ENCODE results near the gene FIG4.
"Not testable (repeated sequence)": the region's sequence is repeated elsewhere in the genome, so short reads cannot be mapped to it uniquely, and the experiment has no call there.

The FIG4 gene

GRCh38 chr6:109690737-109691621 lies at the start of gene FIG4, which contains the start of gene AK9:
TSS of gene FIG4 (plus strand) at chr6:109691296. CDS start at chr6:109691436, 140 bp downstream.
TSS of gene AK9 (minus strand) at chr6:109691202. CDS start at chr6:109675745, 15,457 bp downstream.
- DNase-seq: peak; percentile 74

GRCh38 chr6:109644131-109644530 lies 47.0 kb upstream of the FIG4 start:
- DNase-seq: no peak

- no peak for DNase-seq
These were observed 37.8 kb upstream of the FIG4 start for GRCh38 chr6:109653264-109653663.

GRCh38 chr6:109655761-109656262 lies 35.3 kb upstream of the FIG4 start:
- DNase-seq: no peak

- DNase-seq: no peak
These were observed 30.4 kb upstream of the FIG4 start for GRCh38 chr6:109660526-109661320.

- no peak for DNase-seq
These were observed 28.9 kb upstream of the FIG4 start for GRCh38 chr6:109662192-109662591.

- no peak for DNase-seq
These were observed 21.3 kb upstream of the FIG4 start for GRCh38 chr6:109669811-109670210.

GRCh38 chr6:109671733-109672132 lies 19.4 kb upstream of the FIG4 start:
- no peak for DNase-seq

- no peak for DNase-seq
These were observed 18.9 kb upstream of the FIG4 start for GRCh38 chr6:109672175-109672574.

- no peak for DNase-seq
These were observed 18.3 kb upstream of the FIG4 start for GRCh38 chr6:109672839-109673238.

GRCh38 chr6:109676724-109677123 lies 14.4 kb upstream of the FIG4 start:
- DNase-seq: no peak

GRCh38 chr6:109678240-109678639 lies 12.9 kb upstream of the FIG4 start:
- DNase-seq: no peak

GRCh38 chr6:109678661-109679505 lies 12.2 kb upstream of the FIG4 start:
- DNase-seq: not testable (repeated sequence)

GRCh38 chr6:109686566-109687265 lies 4.4 kb upstream of the FIG4 start:
- no peak for DNase-seq

GRCh38 chr6:109687271-109687761 lies 3.8 kb upstream of the FIG4 start:
- DNase-seq: no peak

GRCh38 chr6:109690373-109690736 lies 741 bp upstream of the FIG4 start:
- DNase-seq: no peak

GRCh38 chr6:109693111-109693510 lies 2.0 kb downstream of the FIG4 start:
- no peak for DNase-seq

- DNase-seq: no peak
These were observed 4.4 kb downstream of the FIG4 start for GRCh38 chr6:109695468-109695867.

- DNase-seq: no peak
These were observed 5.3 kb downstream of the FIG4 start for GRCh38 chr6:109696355-109696754.

GRCh38 chr6:109701221-109701620 lies 10.1 kb downstream of the FIG4 start:
- DNase-seq: no peak

GRCh38 chr6:109701774-109702173 lies 10.7 kb downstream of the FIG4 start:
- no peak for DNase-seq

- DNase-seq: no peak
These were observed 11.7 kb downstream of the FIG4 start for GRCh38 chr6:109702791-109703190.
